NCI-H524 treated with DMSO at 0.1 percent for 48 hours (cell line): Measurements from ENCODE around the gene CAPG.

Experiments used
- DNase-seq: peaks from one replicate; lab custom pipeline; 2025; lab: John Stamatoyannopoulos, UW

Gene CAPG

DNA sequence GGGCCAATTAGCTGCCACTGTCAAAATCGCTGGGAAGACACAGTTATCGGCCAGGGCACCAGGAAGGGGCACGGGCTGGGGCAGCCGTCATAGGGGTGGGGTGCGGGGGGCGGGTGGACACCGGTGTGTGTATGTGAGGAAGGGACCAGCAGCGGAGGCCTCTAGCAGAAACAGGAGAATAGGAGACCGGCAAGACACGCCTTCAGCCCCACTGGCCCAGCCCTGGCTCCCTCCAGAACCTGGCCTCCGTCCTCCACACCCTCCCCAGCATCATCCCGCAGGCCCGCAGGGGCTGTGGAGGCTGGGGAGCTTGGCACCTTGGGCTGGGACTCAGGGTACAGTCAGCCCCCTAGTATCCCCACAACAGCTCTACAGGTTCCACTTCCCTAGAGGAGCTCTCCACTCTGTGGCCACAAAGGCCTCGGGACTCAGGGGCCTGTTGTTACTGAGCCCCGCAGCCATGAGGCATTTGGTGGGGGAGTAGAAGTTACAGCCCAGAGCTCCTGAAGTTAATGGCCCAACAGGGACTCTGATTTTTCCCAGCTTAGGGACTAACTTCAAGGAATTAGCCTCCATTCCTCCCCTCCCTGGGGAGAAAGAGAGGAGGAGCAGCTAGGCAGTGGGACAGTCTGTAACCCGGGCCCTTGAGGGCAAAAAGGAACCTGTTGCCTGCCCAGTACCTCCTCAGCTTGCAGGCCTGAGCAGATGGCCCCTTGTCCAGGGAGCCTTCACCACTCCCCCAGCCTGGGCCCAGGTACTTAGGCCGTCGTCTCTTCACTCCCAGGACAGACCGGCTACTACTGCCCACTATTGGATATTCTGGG, 28.2 kb upstream of the CAPG start:
- no peak for DNase-seq

DNA sequence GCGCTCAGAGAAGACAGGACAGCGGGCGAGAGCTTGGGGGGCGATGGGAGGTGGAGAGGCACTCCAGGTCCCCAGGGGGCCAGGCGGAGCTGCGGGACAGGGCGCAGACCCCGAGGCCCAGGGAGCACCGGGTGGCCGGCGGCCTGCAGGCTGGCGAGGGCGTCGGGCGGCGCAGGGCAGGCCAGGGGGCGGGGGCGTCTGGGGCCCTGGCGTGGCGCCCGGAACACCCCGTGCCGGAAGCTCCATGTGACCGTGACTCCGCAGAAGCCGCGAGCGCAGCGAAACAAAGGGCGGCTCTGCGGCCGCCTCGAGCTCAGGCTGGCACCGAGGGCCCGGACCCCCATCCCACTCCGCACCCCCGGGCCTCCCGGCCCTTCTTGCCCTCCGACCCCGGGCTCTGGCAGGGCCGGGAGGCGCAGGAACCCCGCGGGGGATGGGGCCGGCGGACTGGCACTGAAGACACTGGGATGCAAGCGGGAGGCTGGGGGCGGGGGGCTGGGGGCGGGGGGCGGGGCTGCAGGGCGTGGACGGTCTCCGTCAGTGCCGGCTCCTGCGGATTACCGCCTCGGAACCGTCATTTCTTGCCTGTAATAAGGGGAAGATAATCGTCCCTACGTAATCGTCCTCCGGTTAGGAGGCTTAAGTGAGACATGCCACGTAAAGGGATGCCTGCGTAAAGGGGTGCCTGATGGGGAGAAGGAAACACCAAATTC, 27.5 kb upstream of the CAPG start:
- no peak for DNase-seq

DNA sequence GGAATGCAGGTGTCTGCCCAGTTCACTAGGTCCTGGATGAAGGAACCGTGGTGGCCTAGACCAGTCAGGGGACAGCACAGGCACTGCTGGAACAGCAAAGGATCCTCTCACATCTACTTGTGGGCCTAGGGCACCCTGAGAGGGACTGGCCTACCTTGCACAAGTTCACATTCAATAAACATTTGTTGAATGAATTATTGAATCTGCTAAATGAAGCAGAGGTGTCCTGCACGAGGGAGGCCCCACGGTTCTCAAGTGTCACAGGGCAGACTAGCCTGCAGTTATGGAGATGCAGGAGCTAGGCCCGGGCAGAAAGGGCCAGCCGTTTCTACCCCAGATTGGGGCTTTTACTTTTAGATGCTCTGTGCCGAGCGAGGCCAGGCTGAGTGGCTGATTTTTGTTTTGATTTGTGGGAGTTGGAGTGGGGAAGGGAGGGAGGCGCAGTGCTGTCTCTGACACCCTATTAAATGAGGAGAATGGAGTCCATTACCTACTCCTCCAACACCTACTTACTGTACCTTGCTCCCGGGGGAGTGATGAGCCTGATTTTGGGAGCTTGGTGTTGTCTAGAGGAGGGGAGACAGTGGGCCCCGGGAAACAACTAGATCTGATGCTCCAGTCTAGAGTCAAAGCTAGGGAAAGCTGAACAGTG, 26.8 kb upstream of the CAPG start:
- no peak for DNase-seq

DNA sequence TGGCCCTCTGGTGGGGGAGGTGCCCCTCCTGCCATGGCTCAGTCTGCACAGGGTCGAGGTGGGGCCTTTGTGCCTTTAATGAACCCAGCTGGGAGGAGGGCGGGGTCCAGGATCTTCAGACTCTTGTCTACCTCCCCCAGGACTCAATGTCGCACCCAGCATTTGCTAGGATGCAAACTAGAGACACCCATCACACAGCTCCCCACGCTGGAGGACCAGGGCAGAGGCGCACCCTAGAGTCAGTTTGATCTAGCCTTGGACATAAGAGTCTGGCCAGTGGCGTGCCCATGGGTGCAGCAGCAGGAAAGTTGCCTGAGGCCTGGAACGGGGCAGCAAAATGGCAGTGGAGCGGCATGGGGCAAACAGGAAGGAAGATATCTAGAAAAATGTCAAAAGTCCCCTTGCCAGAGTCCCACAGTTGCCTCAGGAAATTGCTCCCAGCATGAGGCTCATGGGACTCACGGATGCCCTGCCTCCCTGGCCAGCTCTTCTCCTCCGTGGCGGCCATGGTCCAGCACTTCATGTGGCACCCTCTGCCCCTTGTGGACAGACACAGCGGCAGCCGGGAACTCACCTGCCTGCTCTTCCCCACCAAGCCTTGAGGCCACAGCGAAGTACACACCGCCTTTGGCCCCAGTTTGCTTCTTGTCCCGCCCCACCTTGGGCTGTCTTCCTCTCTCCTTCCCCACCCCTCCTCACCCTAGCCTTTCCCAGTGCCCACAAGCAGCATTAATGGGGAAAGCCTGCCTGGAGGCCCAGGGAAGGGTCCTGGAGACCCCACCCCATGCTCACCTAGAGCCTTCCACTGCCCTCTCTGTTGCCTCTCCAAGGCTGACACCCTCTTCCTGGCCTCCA, 26.0 kb upstream of the CAPG start:
- no peak for DNase-seq

DNA sequence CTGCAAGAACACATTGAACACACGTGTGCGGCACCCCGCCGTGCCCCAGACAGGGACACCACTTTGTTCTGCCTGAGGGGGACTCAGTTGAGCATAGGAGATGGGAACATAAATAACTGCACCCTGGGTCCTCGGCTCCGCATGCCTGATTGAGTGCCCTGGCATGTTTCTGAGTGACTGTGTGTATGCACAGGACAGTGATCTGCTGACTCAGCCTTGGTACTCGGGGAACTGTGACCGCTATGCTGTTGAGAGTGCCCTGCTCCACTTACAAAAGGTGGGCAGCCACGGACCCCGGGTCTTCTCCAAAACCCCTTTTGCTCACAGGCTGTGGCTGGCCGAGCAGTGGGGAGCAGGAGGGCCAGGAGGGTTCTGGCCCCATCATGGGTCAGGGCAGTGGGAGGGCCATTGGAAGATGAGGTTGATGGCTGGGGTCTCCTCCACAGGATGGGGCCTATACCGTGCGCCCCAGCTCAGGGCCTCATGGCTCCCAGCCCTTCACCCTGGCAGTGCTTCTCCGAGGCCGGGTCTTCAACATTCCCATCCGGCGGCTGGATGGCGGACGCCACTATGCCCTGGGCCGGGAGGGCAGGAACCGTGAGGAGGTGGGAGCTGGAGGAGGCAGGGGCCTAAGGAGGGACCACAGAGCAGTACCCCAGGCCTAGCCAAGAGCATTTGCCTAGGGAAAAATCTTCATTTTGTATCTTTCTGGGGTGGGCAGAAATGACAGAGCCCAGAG, 25.2 kb upstream of the CAPG start:
- no peak for DNase-seq

DNA sequence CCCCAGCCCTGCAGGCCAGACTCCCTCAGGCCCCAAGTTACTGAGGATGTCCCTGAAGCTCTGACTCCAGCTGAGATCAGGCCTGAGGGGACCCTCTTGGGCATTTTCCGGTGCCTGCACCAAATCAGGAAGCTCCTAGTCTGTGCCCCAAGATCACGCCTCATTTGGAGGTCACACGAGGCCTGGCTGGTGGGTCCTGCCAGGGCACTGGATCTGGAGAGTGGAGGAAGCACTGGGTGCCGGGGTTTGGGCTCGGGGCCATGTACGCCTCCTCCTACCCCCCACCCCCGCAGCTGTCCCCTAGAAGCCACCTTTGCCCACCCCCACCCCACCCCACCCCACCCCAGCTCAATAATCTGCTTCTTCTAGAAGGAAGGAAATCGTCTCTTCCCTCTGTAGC, 24.5 kb upstream of the CAPG start:
- DNase-seq = no peak

DNA sequence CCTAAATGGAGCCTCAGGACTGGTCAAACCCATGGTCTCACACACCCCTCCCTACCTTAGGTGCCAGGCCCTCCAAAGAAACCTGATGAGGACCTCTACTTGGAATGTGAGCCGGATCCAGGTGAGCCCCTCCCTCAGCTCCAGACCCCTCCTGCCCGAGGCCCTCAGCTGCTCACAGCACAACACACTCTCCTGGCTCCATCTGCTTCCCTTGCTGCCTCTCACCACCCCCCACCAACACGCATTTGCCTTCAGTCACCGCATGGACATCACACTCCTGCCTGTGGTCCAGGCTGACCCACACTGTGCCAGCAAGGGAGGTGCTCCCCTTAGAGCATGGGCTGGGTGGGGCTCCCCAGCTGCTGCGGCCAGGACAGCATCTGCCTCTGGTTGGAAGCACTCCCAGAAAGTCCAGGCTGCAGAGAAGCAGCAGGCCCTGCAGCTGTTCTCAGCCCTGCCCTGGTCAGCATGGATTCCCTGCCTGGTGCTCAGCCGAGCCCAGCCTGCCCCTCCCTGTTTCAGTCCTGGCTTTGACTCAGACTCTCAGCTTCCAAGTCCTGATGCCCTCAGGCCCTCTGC, 23.4 kb upstream of the CAPG start:
- peak; percentile 41 for DNase-seq

DNA sequence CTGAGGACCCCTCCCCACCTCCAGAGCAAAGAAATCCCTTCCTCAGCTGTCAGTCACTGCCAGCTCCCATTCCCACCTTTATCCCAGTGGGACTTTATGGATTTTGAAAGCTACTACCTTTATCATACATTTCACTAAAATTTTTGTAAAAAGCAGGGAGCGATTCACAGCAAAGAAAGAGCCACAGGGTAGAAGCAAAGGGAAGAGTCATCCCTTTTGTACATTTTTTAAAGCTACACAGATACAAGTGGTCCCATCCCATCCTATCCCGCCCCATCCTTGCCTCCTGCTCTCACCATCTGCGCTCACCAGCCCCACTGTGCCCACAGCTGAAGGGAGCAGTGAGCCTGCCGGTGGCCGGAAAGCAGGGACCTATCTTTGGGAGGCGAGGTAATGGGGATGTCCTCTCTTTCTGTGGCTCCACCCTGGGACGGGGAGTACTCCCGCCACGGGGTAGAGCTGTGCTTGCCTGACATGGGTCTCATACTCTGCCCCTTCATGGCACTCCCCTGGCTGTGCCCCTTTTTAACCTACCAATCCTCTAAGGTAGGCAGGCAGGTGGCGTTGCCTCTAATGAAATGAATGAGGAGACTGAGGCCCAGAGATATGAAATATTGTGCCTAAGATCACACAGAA, 21.5 kb upstream of the CAPG start:
- no peak for DNase-seq

DNA sequence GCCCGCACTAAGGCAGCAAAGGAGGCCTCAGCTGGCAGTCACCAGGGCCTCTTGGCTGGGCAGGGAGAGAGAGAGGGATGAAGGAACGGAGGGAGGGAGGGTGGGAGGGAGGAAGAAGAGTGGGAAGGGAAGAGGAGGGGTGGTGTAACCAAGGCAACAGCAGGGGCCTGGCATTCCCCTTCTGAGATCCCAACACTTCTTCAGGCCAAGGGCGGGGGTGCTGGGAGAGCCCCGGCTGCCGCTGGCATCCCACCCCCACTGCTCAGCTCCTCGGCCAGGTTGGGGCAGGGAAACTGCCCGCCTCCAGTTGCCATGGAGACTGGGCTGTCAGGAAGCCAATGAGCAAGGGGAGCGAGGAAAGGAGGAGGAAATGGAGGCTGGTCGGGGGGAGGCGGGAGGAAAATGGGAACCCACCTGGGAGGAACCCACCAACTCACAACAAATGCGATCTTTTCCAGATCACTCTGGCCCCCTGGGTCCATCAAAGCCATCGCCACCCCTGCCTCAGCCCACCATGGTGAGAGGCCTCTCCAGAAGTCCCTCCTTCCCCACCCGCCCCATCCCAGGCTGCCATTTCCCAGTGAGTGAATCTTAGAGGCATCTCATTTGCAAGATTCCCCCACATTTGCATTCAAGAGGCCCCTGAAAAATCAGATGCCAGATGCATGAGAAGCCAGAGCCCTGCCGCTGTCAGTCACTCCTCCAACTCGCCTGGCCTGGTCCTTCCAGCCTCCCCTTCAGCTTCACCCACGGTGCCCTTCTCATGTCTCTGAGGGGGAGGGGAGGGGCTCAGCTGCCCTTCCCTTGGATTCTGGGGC, 20.8 kb upstream of the CAPG start:
- DNase-seq = peak; percentile 49

DNA sequence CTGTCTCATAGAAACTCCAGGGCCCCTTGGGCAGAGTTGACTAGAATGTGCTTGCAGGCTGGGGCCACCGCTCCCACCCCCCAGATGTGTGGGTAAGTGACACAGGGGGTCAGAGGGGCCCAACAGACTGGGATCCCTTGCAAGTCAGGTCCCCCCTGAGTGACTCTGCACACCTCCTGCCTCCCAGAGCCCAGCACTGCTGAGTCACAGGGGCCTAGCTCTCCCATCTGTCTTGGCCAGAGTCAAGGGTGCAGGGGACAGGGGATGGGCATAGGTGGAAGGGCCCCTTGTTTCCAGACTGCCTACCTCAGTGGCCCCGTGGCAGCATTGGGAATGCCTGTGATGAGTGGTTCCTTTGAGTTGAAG, 19.7 kb upstream of the CAPG start:
- no peak for DNase-seq

DNA sequence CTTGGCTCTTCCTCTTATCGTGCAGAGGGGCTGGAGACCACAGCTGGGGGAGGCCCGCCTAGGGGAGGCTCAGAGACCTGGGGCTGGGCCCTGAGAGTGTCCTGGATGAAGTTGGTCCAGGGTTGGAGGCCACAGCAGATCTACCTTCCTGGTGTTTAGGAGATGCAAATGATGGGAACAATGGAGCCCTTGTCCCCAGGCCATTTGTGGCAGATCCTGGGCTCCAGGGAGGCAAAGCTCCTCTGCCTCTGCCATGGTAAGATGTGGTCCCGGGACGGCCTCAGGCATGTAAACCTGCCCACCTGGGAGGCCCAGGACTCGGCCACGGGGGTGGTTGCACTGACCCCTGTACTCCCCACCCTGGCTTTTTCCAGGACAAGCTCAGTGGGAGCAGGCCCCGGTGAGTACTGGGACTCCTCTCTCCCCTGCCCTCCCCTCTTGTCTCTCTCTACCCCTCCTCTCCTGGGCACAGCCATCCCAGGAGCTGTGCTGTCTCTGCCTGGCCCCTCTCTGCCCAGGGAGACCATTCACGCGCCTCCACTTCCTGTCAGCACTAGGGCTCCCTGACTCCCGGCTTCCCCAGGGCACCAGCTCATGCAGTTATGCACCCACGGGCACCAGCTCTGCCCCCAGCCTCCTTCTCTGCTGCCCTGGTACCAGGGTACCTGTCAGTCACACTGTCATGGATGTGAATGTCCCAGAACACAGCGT, 19.2 kb upstream of the CAPG start:
- no peak for DNase-seq

DNA sequence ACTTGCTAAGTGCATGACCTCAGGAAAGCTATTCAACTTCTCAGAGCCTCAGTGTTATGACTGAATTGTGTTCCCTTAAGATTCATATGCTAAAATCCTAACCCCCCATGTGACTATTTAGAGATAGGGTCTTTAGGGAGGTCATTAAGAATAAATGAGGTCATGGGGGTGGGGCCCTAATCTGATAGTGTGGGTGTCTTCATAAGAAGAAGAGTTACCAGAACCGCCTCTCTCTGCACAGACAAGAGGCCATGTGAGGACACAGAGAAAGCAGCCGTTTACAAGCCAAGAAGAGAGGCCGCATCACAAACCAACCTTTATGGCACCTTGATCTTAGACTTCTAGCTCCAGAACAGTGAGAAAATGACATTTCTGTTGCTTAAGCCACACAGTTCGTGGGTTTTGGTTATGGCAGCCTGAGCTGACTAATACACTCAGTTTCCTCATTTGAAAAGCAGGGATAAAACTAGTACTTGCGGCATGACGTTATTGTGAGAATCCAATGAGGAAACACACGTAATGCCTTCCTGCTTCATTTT, 18.2 kb upstream of the CAPG start:
- DNase-seq = no peak

DNA sequence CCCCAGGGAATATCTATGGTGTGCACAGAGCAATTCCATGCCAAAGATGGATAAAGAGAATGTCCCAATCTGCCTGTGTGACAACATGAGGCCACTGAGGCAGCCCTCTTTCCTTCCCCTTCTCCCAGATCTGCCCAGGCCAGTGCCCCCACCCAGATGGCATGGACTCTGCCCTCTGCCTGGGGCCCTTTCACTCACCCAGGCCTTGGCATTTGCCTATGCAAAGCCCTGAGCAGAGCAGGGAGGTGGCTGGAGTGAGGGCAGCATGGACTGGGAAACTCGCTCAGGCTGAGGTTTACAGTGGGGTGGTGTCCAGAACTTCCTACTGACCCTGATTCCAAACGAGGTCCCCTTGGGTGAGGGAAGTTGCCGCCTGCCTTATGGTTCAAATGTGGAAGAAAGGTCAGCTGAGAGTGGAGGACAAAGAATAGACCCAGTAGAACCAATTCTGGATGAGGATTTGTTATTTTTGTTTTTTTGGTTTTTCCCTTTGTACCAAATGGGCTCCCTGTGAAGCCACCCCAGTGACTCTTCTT, 17.2 kb upstream of the CAPG start:
- no peak for DNase-seq

DNA sequence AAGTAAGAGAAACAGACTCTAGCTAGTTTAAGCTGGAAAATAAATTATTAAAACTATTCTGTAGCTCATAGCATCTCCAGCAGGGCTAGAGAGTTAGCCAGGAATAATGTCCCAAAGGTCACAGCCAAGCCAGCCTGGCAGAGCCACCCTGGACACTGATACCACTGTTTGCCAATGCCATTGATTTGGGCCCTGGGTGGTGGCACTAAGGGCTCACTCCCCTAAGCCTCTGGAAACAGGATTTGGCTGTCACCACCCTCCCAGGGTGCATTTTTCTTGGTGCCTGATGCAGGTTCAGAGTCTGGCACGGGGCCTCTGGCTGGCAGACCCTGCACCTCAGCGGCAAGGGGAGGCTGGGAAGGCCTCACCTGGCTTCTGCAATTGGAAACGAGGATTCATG, 15.4 kb upstream of the CAPG start:
- no peak for DNase-seq

DNA sequence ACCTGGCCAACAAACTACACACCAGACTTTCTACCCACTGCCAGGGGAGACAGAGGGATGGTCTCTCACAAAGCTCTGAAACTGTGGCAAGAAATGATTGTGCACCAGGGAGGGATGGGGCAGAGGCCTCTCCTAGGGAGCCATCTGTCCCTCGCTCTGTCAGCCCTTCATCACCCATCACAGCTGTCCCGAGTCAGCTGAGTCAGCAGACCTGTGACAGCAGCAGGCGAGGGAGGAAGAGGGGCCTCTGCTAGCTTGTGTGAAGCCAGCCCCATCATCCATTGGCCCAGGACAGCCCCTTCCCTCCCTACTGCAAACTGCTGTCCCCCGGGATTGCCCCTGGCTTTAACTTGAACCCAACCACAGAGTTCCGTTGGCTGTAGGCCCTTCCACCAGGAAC, 13.4 kb upstream of the CAPG start:
- peak; percentile 58 for DNase-seq

DNA sequence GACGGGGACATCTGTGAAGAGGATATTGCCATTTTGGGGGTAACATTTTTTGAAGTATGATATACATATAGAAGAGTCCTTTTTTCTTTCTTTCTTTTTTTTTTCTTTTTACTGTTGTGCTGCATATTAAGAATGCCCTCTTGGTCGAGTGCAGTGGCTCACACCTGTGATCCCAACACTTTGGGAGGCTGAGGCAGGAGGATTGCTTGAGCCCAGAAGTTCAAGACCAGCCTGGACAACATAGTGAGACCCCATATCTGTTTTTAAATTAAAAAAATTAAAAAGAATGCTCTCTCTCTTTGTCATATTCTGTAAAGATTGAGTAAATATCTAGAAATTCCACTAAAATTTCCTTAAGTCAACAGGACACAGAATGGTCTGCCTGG, 11.9 kb upstream of the CAPG start:
- DNase-seq = no peak

DNA sequence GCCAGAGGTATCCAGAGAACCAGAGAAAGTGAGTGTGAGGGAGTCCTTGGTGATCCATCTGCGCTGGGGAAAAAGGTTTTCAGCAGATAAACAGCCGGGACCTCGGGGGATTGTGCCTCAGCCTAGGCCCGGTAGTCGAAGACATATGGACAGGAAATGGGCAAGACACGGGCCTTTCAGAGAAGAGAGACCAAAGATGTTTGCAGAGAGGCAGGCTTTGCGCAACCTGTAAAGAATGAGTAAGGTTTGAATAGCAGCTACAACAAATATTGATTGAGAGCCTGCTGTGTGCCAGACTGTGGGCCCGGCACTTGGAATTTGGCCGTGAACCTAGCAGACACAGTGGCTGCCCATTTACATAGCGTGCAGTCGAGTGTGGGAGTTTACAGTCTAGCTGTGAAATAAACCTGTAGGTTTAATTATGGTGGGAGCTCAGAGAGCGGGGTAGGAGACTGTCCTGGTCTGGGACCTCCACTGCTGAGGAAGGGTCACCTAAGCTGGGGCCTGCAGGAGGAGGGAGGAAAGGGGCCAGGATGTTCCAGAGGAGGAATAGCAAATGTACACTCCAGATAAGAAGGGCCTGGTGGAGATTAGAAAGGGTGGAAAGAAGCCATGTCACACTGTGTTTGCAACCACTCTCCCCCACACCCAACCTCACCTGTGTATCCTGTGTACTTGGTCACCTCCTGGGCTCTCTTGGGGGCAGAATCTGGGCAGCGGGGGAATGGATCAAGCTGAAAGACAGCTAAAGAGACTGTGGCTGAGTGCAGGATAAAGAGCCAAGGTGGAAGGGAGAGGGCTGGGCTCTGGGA, 11.3 kb upstream of the CAPG start:
- no peak for DNase-seq
